ENCODE data around the gene CIROP. TPM values are rescaled to one million over a fixed set of nuclear protein-coding genes. Genes with fewer than 3 reads are reported as not detected.

The CIROP gene, protein sequence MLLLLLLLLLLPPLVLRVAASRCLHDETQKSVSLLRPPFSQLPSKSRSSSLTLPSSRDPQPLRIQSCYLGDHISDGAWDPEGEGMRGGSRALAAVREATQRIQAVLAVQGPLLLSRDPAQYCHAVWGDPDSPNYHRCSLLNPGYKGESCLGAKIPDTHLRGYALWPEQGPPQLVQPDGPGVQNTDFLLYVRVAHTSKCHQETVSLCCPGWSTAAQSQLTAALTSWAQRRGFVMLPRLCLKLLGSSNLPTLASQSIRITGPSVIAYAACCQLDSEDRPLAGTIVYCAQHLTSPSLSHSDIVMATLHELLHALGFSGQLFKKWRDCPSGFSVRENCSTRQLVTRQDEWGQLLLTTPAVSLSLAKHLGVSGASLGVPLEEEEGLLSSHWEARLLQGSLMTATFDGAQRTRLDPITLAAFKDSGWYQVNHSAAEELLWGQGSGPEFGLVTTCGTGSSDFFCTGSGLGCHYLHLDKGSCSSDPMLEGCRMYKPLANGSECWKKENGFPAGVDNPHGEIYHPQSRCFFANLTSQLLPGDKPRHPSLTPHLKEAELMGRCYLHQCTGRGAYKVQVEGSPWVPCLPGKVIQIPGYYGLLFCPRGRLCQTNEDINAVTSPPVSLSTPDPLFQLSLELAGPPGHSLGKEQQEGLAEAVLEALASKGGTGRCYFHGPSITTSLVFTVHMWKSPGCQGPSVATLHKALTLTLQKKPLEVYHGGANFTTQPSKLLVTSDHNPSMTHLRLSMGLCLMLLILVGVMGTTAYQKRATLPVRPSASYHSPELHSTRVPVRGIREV
- 0.12 TPM in 1 of 2 replicates, not detected in the other for total RNA-seq

DNA sequence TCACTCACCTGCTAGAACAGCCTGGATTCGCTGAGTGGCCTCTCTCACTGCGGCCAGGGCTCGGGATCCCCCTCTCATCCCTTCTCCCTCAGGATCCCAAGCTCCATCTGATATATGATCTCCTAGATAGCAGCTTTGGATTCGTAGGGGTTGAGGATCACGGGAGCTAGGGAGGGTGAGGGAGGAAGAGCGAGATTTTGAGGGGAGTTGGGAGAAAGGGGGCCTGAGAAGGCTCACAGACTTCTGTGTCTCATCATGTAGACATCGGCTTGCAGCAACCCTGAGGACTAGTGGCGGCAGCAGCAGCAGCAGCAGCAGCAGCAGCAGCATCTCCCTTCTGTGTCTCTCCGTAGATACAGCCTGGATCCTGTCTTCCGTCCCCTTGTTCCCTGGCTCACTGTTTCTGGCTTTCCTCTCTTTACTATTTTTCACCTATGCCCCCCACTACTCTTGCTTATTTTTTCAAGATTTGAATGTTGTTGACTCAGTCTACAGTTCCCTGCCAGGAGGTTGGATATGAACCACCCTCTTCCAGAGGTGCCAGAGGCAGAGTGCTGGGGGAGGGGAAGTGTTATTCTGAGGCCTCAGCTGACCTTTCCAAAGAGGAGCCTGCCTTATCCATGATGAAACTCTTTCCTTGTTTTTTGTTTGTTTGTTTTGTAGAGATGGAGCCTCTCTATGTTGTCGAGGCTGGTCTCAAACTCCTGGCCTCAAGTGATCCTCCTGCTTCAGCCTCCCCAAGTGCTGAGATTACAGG, at the start of gene CIROP:
Gene CIROP, minus strand, starts transcription at position 399 of the 757 bp plus-strand sequence. Its CDS starts 69 bp downstream, at position 330.

DNA sequence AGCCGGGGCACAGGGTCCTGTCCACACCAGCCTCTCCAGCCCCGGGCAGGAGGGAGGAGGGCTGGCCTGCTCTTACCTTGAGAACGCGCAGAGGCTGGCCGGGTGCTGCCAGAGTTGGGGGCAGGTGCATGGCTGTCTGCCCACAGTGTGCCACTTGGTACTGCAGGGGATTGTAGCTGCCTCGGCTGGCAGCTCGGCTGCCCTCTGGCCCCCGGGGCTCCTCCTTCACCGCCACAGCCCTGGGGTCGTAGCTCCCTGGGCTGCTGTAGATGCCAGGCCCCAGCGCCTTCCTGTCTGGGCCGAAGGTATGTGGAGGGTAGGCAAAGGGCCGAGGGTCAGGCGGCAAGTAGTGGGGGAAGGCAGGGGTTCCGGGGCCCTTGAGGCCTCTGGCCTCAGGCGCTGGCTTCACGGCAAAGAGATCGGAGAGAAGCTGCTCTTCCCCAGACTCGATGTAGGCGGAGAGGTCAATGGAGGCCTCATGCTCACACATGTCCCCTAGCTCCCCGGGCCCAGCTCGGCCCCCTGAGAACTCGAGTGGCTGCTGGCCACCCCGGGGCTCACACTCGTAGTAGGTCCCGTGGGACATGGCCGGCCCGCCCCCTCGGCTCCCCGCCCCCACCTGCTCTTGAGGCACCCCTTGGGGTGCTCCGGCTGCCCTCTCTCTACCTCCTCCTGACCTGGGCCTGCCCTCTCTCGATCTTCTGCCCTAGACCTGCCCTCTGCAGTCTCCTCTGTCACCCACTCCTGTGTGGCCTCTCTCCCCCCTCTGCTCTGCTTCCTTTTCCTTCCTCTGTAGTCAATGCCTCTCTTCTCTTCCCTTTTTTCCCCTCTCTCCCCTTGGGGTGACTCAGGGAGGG, 13.9 kb upstream of the CIROP start, which contains the start of gene CEBPE:
Gene CEBPE, minus strand, starts transcription at position 750 of the 857 bp plus-strand sequence. Its CDS starts 164 bp downstream, at position 586.

DNA sequence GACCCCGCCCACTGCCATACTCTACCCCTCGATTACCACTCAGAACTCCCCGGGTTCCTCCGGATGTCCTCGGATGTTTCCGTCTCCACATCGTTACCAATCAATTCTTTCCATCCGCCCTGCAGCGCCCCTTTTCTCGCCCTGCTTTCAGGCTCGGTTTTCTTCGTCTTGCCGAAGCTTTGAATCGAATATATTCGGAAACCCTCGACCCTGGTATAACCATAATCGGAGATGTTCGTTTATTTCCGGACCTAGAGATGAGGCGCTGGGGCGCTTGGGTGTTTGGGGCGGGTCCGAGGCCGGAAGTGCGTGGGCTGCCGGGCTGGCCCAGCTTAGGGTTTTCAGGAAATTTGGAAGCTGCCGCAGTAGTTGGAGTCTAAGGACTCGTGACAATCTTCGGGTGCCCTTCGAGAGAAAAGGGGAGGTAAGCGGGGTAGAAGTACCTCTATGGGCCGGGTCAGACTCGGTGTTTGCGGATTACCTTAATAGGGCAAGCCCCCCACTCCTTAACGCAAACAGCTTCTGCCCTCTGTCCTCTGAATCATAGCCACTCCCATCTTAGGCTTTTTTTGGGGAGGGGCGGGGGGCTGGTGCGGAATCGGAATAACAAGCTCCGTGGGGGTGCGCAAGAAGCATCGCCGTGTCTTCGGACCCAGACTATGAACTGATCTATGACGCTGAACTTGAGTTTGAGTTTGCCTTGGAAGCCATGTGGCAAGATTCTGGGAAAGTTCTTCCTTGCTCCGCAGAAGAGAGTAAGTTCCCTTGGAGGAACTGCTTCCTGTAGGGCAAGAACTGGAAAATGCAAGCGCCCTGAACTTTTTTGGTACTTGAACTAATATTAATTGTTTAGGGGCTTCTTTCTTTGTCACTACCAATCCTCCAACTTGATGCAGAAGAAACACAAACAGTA, 9.3 kb downstream of the CIROP start, which contains the start of gene C14orf119:
Gene C14orf119, plus strand, starts transcription at position 310 of the 913 bp plus-strand sequence. CDS start 2,154 bp downstream, outside the sequence.

DNA sequence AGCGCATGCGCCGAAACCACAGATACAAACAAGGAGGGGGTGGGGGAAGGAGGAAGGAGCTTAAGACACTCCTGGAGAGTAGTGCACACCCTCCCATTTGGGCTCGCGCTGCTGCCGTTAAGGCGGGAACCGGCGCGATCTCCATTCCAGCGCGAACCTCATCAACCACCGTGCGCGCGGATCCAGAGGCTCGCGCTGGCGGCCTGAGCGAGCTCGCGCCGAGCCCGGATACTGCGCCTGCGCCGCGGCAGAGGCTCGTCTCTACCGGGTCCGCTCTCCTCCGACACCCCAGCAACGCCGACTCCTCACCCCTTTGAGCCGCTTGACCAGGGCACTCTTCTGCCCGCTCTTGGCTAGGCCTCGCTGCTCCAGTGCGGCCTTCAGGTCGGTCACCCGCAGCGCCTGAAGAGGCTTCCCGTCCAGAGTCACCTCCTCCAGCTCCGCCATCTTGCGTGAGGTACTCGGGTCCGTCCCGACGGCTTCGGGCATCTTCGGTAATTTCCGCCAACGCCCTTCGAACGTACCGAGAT, 10.1 kb downstream of the CIROP start, which contains the start of gene ACIN1:
Gene ACIN1, minus strand, starts transcription at position 471 of the 530 bp plus-strand sequence. Its CDS starts 24 bp downstream, at position 447.

DNA sequence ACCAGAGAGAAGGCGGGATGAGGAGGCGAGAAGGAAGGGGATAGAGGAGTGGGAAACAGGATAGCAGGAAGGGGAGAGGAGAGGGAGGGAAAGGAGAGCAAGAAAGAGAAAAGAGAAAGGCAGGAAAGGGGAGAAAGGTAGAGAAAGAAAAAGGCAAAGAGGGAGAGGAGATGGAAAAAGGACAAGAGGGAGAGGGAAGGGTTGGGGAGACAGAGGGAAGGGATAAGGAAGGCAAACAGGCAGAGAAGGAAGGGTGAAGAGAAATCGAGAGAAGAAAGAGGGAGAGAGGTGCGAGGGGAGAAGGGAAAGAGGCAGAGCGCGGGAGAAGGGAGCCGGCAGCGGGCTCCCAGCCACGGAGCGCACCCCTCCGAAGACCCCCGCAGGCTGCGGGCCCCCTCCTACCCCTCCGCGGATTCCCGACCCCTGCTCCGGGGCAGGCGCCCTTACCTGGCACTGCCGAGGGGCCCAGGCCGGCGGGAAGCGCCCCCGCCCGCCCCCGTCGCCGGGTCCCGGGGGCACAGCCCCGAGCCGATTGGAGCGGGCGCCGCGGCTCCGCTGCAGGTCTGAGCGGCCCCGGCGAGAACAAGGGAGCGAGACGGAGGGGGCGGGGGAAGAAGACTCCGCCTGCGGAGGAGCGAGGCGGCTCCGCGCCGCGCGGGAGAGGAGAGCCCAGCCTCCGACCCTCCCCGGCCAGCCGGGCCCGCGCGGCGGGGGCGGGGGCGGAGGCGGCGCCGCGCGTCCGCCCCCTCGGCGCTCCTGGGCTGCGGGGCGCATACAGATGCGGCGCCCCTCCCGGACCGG, 47.6 kb downstream of the CIROP start, which contains the start of gene CDH24:
Gene CDH24, minus strand, starts transcription at position 565 of the 801 bp plus-strand sequence. CDS start 1,787 bp downstream, outside the sequence.

Other genes with a start within 250 kb of the CIROP start
- 152 and 182 TPM in 2 replicates for gene LRP10, start 233.2 kb downstream of the CIROP start, total RNA-seq
- 0.12 TPM in 1 of 2 replicates, not detected in the other for gene REM2, start 221.8 kb downstream of the CIROP start, total RNA-seq
- gene RBM23, start 185.8 kb downstream of the CIROP start, total RNA-seq = 73.2 and 156 TPM in 2 replicates
- gene PRMT5, start 175.6 kb downstream of the CIROP start, total RNA-seq = 39.7 and 50.0 TPM in 2 replicates
- gene HAUS4, start 147.9 kb downstream of the CIROP start, total RNA-seq = 36.3 and 37.3 TPM in 2 replicates
- gene AJUBA, start 122.4 kb downstream of the CIROP start, total RNA-seq = 93.6 and 109 TPM in 2 replicates
- gene C14orf93, start 94.8 kb downstream of the CIROP start, total RNA-seq = 13.1 and 15.7 TPM in 2 replicates
- gene PSMB5, start 70.1 kb downstream of the CIROP start, total RNA-seq = 114 and 115 TPM in 2 replicates
- gene PSMB11, start 62.8 kb downstream of the CIROP start, total RNA-seq = not detected in 2 replicates
- 2.7 and 3.6 TPM in 2 replicates for gene CDH24, start 47.5 kb downstream of the CIROP start, total RNA-seq
- 90.7 and 115 TPM in 2 replicates for gene ACIN1, start 9.9 kb downstream of the CIROP start, total RNA-seq
- 38.3 and 40.7 TPM in 2 replicates for gene C14orf119, start 9.5 kb downstream of the CIROP start, total RNA-seq
- not detected in 2 replicates for gene CEBPE, start 14.3 kb upstream of the CIROP start, total RNA-seq
- gene SLC7A8, start 78.7 kb upstream of the CIROP start, total RNA-seq = 16.2 and 17.4 TPM in 2 replicates
- gene RNF212B, start 132.9 kb upstream of the CIROP start, total RNA-seq = not detected in 2 replicates
- gene HOMEZ, start 181.1 kb upstream of the CIROP start, total RNA-seq = 4.1 and 5.4 TPM in 2 replicates
- 6.3 and 7.5 TPM in 2 replicates for gene PPP1R3E, start 197.9 kb upstream of the CIROP start, total RNA-seq
- 23.0 and 24.2 TPM in 2 replicates for gene BCL2L2, start 201.8 kb upstream of the CIROP start, total RNA-seq
- 39.8 and 42.2 TPM in 2 replicates for gene PABPN1, start 216.5 kb upstream of the CIROP start, total RNA-seq
- 22.5 and 27.3 TPM in 2 replicates for gene SLC22A17, start 247.9 kb upstream of the CIROP start, total RNA-seq

Data from hair follicle dermal papilla cell (primary cell).